ENCODE measurements around the gene TRAPPC11.

- TF ChIP-seq POLR2A (IDR thresholded peaks at IDR 0.05) (no peak), EP300 (IDR thresholded peaks at IDR 0.05; ENCODE audit: low read depth) (no peak)
- TF ChIP-seq, protein P1, sequence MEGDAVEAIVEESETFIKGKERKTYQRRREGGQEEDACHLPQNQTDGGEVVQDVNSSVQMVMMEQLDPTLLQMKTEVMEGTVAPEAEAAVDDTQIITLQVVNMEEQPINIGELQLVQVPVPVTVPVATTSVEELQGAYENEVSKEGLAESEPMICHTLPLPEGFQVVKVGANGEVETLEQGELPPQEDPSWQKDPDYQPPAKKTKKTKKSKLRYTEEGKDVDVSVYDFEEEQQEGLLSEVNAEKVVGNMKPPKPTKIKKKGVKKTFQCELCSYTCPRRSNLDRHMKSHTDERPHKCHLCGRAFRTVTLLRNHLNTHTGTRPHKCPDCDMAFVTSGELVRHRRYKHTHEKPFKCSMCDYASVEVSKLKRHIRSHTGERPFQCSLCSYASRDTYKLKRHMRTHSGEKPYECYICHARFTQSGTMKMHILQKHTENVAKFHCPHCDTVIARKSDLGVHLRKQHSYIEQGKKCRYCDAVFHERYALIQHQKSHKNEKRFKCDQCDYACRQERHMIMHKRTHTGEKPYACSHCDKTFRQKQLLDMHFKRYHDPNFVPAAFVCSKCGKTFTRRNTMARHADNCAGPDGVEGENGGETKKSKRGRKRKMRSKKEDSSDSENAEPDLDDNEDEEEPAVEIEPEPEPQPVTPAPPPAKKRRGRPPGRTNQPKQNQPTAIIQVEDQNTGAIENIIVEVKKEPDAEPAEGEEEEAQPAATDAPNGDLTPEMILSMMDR (IDR thresholded peaks at IDR 0.05) = no peak
These were observed 39.8 kb downstream of the TRAPPC11 start for GRCh38 chr4:183698909-183699308.
